ENCODE data around the gene NAV1. TPM values are rescaled to one million over a fixed set of nuclear protein-coding genes. Genes with fewer than 3 reads are reported as not detected.
A peak's percentile ranks its signal among the peaks of the same experiment; 100 is the strongest.
"Not testable (repeated sequence)": the region's sequence is repeated elsewhere in the genome, so short reads cannot be mapped to it uniquely, and the experiment has no call there.

NAV1 gene
- total RNA-seq (2014; rRNA removed; shearing (Covaris generic)): 14.4 and 20.0 TPM in 2 replicates

GRCh38 chr1:201538612-201539551 lies at the start of gene NAV1:
NAV1 (plus strand) TSS chr1:201539127; CDS start chr1:201622885, 83,758 bp downstream.
- peak; percentile 27 for DNase-seq (ENCODE audit: low spot score)
- in situ Hi-C loops (cut with HindIII; ENCODE audit: low sequenced_read_pairs): loop anchor here (25.0 kb wide), 1 partner anchor 248 kb away; no protein-coding TSS in a partner anchor

GRCh38 chr1:201489643-201490261 lies 49.2 kb upstream of the NAV1 start:
- in situ Hi-C loops (cut with HindIII; ENCODE audit: low sequenced_read_pairs): no loop called here
- DNase-seq (ENCODE audit: low spot score): no peak

GRCh38 chr1:201490708-201491131 lies 48.2 kb upstream of the NAV1 start:
- in situ Hi-C loops (cut with HindIII; ENCODE audit: low sequenced_read_pairs): no loop called here
- DNase-seq (ENCODE audit: low spot score): no peak

GRCh38 chr1:201491896-201492511 lies 46.9 kb upstream of the NAV1 start:
- no peak for DNase-seq (ENCODE audit: low spot score)
- in situ Hi-C loops (cut with HindIII; ENCODE audit: low sequenced_read_pairs): no loop called here

GRCh38 chr1:201493026-201493656 lies 45.8 kb upstream of the NAV1 start:
- DNase-seq (ENCODE audit: low spot score); in situ Hi-C loops (cut with HindIII; ENCODE audit: low sequenced_read_pairs): not testable (repeated sequence)

- DNase-seq (ENCODE audit: low spot score): no peak
- in situ Hi-C loops (cut with HindIII; ENCODE audit: low sequenced_read_pairs): no loop called here
These were observed 44.9 kb upstream of the NAV1 start for GRCh38 chr1:201493757-201494617.

- peak; percentile 38 for DNase-seq (ENCODE audit: low spot score)
- in situ Hi-C loops (cut with HindIII; ENCODE audit: low sequenced_read_pairs): no loop called here
These were observed 43.2 kb upstream of the NAV1 start for GRCh38 chr1:201495551-201496295.

GRCh38 chr1:201496296-201496690 lies 42.6 kb upstream of the NAV1 start:
- in situ Hi-C loops (cut with HindIII; ENCODE audit: low sequenced_read_pairs): no loop called here
- no peak for DNase-seq (ENCODE audit: low spot score)

- DNase-seq (ENCODE audit: low spot score): no peak
- in situ Hi-C loops (cut with HindIII; ENCODE audit: low sequenced_read_pairs): no loop called here
These were observed 40.9 kb upstream of the NAV1 start for GRCh38 chr1:201497935-201498509.

GRCh38 chr1:201498621-201499020 lies 40.3 kb upstream of the NAV1 start:
- no peak for DNase-seq (ENCODE audit: low spot score)
- in situ Hi-C loops (cut with HindIII; ENCODE audit: low sequenced_read_pairs): no loop called here

GRCh38 chr1:201499191-201499590 lies 39.7 kb upstream of the NAV1 start:
- in situ Hi-C loops (cut with HindIII; ENCODE audit: low sequenced_read_pairs): no loop called here
- DNase-seq (ENCODE audit: low spot score): no peak

- peak; percentile 40 for DNase-seq (ENCODE audit: low spot score)
- in situ Hi-C loops (cut with HindIII; ENCODE audit: low sequenced_read_pairs): no loop called here
These were observed 38.9 kb upstream of the NAV1 start for GRCh38 chr1:201499795-201500669.

- no peak for DNase-seq (ENCODE audit: low spot score)
- in situ Hi-C loops (cut with HindIII; ENCODE audit: low sequenced_read_pairs): no loop called here
These were observed 38.2 kb upstream of the NAV1 start for GRCh38 chr1:201500670-201501120.

GRCh38 chr1:201501144-201501543 lies 37.8 kb upstream of the NAV1 start:
- in situ Hi-C loops (cut with HindIII; ENCODE audit: low sequenced_read_pairs): no loop called here
- no peak for DNase-seq (ENCODE audit: low spot score)

- no peak for DNase-seq (ENCODE audit: low spot score)
- in situ Hi-C loops (cut with HindIII; ENCODE audit: low sequenced_read_pairs): no loop called here
These were observed 37.0 kb upstream of the NAV1 start for GRCh38 chr1:201501812-201502510.

GRCh38 chr1:201502511-201502857 lies 36.4 kb upstream of the NAV1 start:
- DNase-seq (ENCODE audit: low spot score): no peak
- in situ Hi-C loops (cut with HindIII; ENCODE audit: low sequenced_read_pairs): no loop called here
